B cell (primary cell): ENCODE results near the gene BBS5. TPM values are rescaled to one million over a fixed set of nuclear protein-coding genes. Genes with fewer than 3 reads are reported as not detected.

ENCODE experiments used
- ATAC-seq: fragments of 200-7000 bp; cut with Tn5 transposase; one replicate; pipeline ENCODE4 v1.10.0; 2021; ENCODE audit warnings: low read depth, mild to moderate bottlenecking, moderate number of reproducible peaks, moderate library complexity
- CTCF ChIA-PET: fragments of 350-600 bp; sonication (Branson Sonifier 250); formaldehyde crosslinking; loops from one replicate; lab custom pipeline; 2021; ENCODE audit warnings: antibody characterized with exemption, inconsistent platforms; lab: Charles Lee
- POLR2A ChIA-PET: fragments of 350-600 bp; sonication (Branson Sonifier 250); formaldehyde crosslinking; loops from one replicate; lab custom pipeline; 2021; ENCODE audit warnings: antibody characterized with exemption; lab: Charles Lee
- DNase-seq: peaks from one replicate; pipeline ENCODE4 v3.0.0; 2013
- H2AFZ ChIP-seq: 2 replicates; pipeline ENCODE4 v1.6.1; 2012; ENCODE audit warnings: mild to moderate bottlenecking, low read depth, low read length; ENCODE audit not compliant: insufficient read depth, poor library complexity, severe bottlenecking
- H3K27ac ChIP-seq, 2 donors: 1 replicate in 1 of 2; 2 replicates in 1 of 2; pipeline ENCODE4 v1.5.1; 2012 to 2013; ENCODE audit warnings: low read length in 2 of 2, mild to moderate bottlenecking in 2 of 2, moderate library complexity in 1 of 2
- H3K27me3 ChIP-seq, 4 experiments: fragments of 200-600 bp in 1 of 4; sonication (generic) in 1 of 4; replicated peaks in 1 of 4; 1 replicate in 2 of 4; 2 replicates in 2 of 4; pipeline versions ENCODE4 v1.6.1 to v1.7.0; 2013 to 2016; ENCODE audit warnings: low read length in 3 of 4, mild to moderate bottlenecking in 2 of 4, mixed read lengths in 1 of 4, moderate library complexity in 1 of 4; ENCODE audit not compliant: insufficient read depth in 4 of 4, control insufficient read depth in 3 of 4; ENCODE audit errors: control extremely low read depth in 1 of 4
- H3K36me3 ChIP-seq, 2 experiments: replicated peaks in 1 of 2; 1 replicate in 1 of 2; 2 replicates in 1 of 2; pipeline versions ENCODE4 v1.6.1 to v1.7.1; 2013; ENCODE audit warnings: low read length in 1 of 2; ENCODE audit not compliant: insufficient read depth in 2 of 2, control insufficient read depth in 1 of 2; ENCODE audit errors: control extremely low read depth in 1 of 2, extremely low read depth in 1 of 2
- H3K4me1 ChIP-seq, 2 donors: fragments of 200-600 bp in 1 of 2; sonication (generic) in 1 of 2; 1 replicate in 1 of 2; 2 replicates in 1 of 2; pipeline versions ENCODE4 v1.5.1 to v1.6.1; 2013 to 2017; ENCODE audit warnings: low read length in 2 of 2; ENCODE audit not compliant: control insufficient read depth in 2 of 2, insufficient read depth in 2 of 2
- H3K4me2 ChIP-seq: replicated peaks from 2 replicates; pipeline ENCODE3; 2012; ENCODE audit warnings: mild to moderate bottlenecking, low read depth, low read length; ENCODE audit not compliant: poor library complexity, severe bottlenecking
- H3K4me3 ChIP-seq, 5 experiments: fragments of 200-600 bp in 1 of 5; sonication (generic) in 1 of 5; 1 replicate in 3 of 5; 2 replicates in 2 of 5; pipeline versions ENCODE4 v1.5.1 to v1.7.0; 2011 to 2016; ENCODE audit warnings: low read length in 4 of 5, mild to moderate bottlenecking in 4 of 5, low read depth in 2 of 5, control low read depth in 1 of 5, moderate library complexity in 1 of 5; ENCODE audit not compliant: insufficient read depth in 1 of 5; ENCODE audit errors: control extremely low read depth in 1 of 5, extremely low read depth in 1 of 5
- H3K79me2 ChIP-seq: fragments of 200-600 bp; sonication (generic); one replicate; pipeline ENCODE4 v1.6.0; 2016; ENCODE audit warnings: low read length; ENCODE audit not compliant: control insufficient read depth, insufficient read depth
- H3K9ac ChIP-seq: fragments of 200-600 bp; sonication (generic); 2 replicates; pipeline ENCODE4 v1.6.1; 2017; ENCODE audit warnings: mild to moderate bottlenecking, low read length, moderate library complexity
- H3K9me3 ChIP-seq, 3 donors: one replicate each; pipeline versions ENCODE4 v1.6.1 to v1.7.1; 2013; ENCODE audit warnings: low read length in 2 of 3; ENCODE audit not compliant: control insufficient read depth in 2 of 3, insufficient read depth in 1 of 3; ENCODE audit errors: control extremely low read depth in 1 of 3
- H4K20me1 ChIP-seq: 2 replicates; pipeline ENCODE4 v1.6.0; 2012; ENCODE audit warnings: mild to moderate bottlenecking, low read length; ENCODE audit not compliant: insufficient read depth, control insufficient read depth, poor library complexity, severe bottlenecking
- H3K27ac Mint-ChIP-seq: one replicate; pipeline ENCODE4 v1.8.0; 2021; ENCODE audit warnings: mixed read lengths
- H3K27me3 Mint-ChIP-seq: one replicate; pipeline ENCODE4 v1.8.0; 2021; ENCODE audit warnings: mixed read lengths
- H3K4me1 Mint-ChIP-seq: one replicate; pipeline ENCODE4 v1.8.0; 2021; ENCODE audit warnings: mixed read lengths
- H3K4me3 Mint-ChIP-seq: one replicate; pipeline ENCODE4 v1.8.0; 2021; ENCODE audit warnings: mixed read lengths
- H3K9me3 Mint-ChIP-seq: one replicate; pipeline ENCODE4 v1.8.0; 2022; ENCODE audit warnings: mixed read lengths; ENCODE audit not compliant: insufficient read depth
- EZH2 ChIP-seq: IDR thresholded peaks from 2 replicates; pipeline ENCODE4 v1.6.1; 2012; ENCODE audit warnings: borderline replicate concordance, low read depth, mild to moderate bottlenecking, moderate library complexity, low read length; ENCODE audit not compliant: insufficient read depth, poor library complexity, severe bottlenecking
- WGBS: methylation state at CpG from one replicate; pipeline ENCODE4 v1.1.5; 2013; ENCODE audit warnings: missing lambda C conversion rate; ENCODE audit not compliant: insufficient coverage; 5-methylcytosine and 5-hydroxymethylcytosine counted together
- intact Hi-C: fragments of 100-400 bp; cut with micrococcal nuclease; formaldehyde crosslinking; loops from one replicate; pipeline ENCODE4 v1.10.0; 2022
- polyA plus RNA-seq: library from polyadenylated mRNA; depleted of rRNA; stranded (reverse); fragments of >200 nt; gene quantifications from 2 replicates; pipeline ENCODE4 v1.2.3, GENCODE V29; 2012
- total RNA-seq, 2 donors: library from RNA; stranded (reverse); fragments of 120-200 nt in 1 of 2; gene quantifications; 1 replicate in 1 of 2; 2 replicates in 1 of 2; pipeline versions ENCODE4 v1.2.3 to v1.2.4, GENCODE V29; 2013 to 2022
- TF ChIP-seq, protein P1 (sequence below): fragments of 200-600 bp; IDR thresholded peaks from one replicate; pipeline ENCODE4 v1.8.0; 2022; ENCODE audit warnings: antibody characterized with exemption, mild to moderate bottlenecking

BBS5 gene
- total and polyA plus RNA-seq, 2 donors (not counting 1 experiment from before 2014, with no cell fraction given) = 0.76 to 2.1 TPM

DNA sequence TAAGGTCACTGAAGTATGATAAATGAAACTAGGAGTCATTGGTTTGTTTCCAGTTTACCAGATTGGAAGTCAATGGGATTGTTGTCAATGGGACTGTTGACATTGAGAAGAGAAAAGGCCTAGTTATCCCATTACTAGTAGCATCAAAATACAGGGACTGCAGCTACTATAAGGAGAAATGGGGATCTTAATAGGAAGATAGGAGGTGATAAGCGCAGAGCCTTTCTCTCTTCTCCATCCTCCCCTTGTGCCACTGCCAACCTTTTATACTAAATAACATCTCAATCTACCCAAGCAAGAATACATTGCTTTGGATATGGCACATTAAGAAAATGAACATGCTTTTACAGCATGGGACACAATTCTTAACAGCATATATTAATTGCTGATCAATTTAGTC lies 10.5 kb upstream of the BBS5 start:
- DNase-seq (no peak), ATAC-seq (no peak)
- no peaks in the 10 kb centered on the region for H3K4me1 Mint-ChIP-seq
- H3K9me3 Mint-ChIP-seq = no peaks in the 10 kb centered on the region
- ChIA-PET CTCF (no interaction called here), POLR2A (no interaction called here)
- H3K79me2 ChIP-seq = no peaks in the 10 kb centered on the region
- H3K9me3 ChIP-seq = no peaks in the 10 kb centered on the region
- H3K36me3 ChIP-seq = no peaks in the 10 kb centered on the region
- H3K4me3 ChIP-seq = no peak overlapping the region
- WGBS = no CpG with 5 or more reads among the region's 1 CpG
- no peak overlapping the region for H3K4me2 ChIP-seq
- no peak overlapping the region for H2AFZ ChIP-seq
- no peaks in the 10 kb centered on the region for H3K27me3 ChIP-seq
- no peak overlapping the region for H3K27ac Mint-ChIP-seq
- H3K27ac ChIP-seq = no peak overlapping the region
- intact Hi-C loops = no loop called here
- TF ChIP-seq, protein P1, sequence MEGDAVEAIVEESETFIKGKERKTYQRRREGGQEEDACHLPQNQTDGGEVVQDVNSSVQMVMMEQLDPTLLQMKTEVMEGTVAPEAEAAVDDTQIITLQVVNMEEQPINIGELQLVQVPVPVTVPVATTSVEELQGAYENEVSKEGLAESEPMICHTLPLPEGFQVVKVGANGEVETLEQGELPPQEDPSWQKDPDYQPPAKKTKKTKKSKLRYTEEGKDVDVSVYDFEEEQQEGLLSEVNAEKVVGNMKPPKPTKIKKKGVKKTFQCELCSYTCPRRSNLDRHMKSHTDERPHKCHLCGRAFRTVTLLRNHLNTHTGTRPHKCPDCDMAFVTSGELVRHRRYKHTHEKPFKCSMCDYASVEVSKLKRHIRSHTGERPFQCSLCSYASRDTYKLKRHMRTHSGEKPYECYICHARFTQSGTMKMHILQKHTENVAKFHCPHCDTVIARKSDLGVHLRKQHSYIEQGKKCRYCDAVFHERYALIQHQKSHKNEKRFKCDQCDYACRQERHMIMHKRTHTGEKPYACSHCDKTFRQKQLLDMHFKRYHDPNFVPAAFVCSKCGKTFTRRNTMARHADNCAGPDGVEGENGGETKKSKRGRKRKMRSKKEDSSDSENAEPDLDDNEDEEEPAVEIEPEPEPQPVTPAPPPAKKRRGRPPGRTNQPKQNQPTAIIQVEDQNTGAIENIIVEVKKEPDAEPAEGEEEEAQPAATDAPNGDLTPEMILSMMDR = no peak
- no peak for TF ChIP-seq EZH2
- no peak overlapping the region for H3K4me3 Mint-ChIP-seq
- no peak overlapping the region for H3K9ac ChIP-seq
- H3K27me3 Mint-ChIP-seq = no peaks in the 10 kb centered on the region
- H3K4me1 ChIP-seq = no peaks in the 10 kb centered on the region
- H4K20me1 ChIP-seq = no peaks in the 10 kb centered on the region

DNA sequence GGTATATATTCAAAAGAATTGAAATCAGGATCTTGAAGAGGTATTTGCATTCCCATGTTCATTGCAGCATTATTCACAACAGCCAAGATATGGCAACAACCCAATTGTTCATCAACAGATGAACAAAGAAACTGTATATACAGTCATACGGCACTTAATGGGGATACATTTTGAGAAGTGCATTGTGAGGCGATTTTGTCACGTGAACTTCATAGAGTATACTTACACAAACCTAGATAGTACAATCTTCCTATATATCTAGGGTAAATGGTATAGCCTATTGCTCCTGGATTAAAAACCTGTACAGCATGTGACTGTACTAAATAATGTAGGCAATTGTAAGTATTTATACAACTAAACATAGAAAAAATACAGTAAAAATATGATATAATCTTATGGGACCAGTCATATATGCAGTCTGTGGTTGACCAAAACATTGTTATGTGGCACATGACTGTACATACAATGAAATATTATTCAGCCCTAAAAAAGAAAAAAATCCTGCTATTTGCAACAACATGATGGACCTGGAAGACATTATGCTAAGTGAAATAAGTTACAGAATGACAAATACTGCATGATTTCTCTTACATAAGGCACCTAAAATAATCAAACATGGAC lies 9.2 kb upstream of the BBS5 start:
- ATAC-seq (no peak), DNase-seq (no peak)
- H3K4me3 Mint-ChIP-seq = no peak overlapping the region
- Histone ChIP-seq H3K9me3 (no peaks in the 10 kb centered on the region), H3K27me3 (no peaks in the 10 kb centered on the region), H4K20me1 (no peaks in the 10 kb centered on the region), H3K79me2 (no peaks in the 10 kb centered on the region), H2AFZ (no peak overlapping the region), H3K27ac (no peak overlapping the region), H3K36me3 (no peaks in the 10 kb centered on the region), H3K4me1 (no peaks in the 10 kb centered on the region), H3K9ac (no peak overlapping the region), H3K4me2 (no peak overlapping the region), H3K4me3 (no peak overlapping the region)
- WGBS = no CpG with 5 or more reads among the region's 3 CpGs
- CTCF ChIA-PET = no interaction called here
- POLR2A ChIA-PET = no interaction called here
- intact Hi-C loops = no loop called here
- no peaks in the 10 kb centered on the region for H3K9me3 Mint-ChIP-seq
- no peak for TF ChIP-seq EZH2
- TF ChIP-seq, protein P1 = no peak
- H3K27ac Mint-ChIP-seq = no peak overlapping the region
- H3K4me1 Mint-ChIP-seq = no peaks in the 10 kb centered on the region
- no peaks in the 10 kb centered on the region for H3K27me3 Mint-ChIP-seq
